DND-41 (cell line): Measurements from ENCODE around the gene INPP4A.
A peak's percentile ranks its signal among the peaks of the same experiment; 100 is the strongest.

ENCODE experiments used
- ATAC-seq: fragments of 200-7000 bp; cut with Tn5 transposase; 3 replicates; pipeline ENCODE4 v1.9.1; 2021; ENCODE audit warnings: low read depth; ENCODE audit not compliant: insufficient read depth
- DNase-seq: peaks from one replicate; pipeline ENCODE4 v3.0.0-alpha.2; 2020
- H2AFZ ChIP-seq: 2 replicates; pipeline ENCODE4 v1.6.0; 2012; ENCODE audit warnings: low read depth, low read length
- H3K27ac ChIP-seq: 2 replicates; pipeline ENCODE4 v1.5.1; 2012; ENCODE audit warnings: low read length, inconsistent platforms
- H3K27me3 ChIP-seq: fragments of 200-600 bp; sonication (generic); 2 replicates; pipeline ENCODE4 v1.6.0; 2012; ENCODE audit warnings: low read length, mild to moderate bottlenecking, inconsistent platforms; ENCODE audit not compliant: insufficient read depth, poor library complexity
- H3K36me3 ChIP-seq: 2 replicates; pipeline ENCODE4 v1.5.1; 2012; ENCODE audit warnings: low read length, inconsistent platforms; ENCODE audit not compliant: insufficient read depth
- H3K4me1 ChIP-seq: 2 replicates; pipeline ENCODE4 v1.5.1; 2012; ENCODE audit warnings: mild to moderate bottlenecking, low read length; ENCODE audit not compliant: insufficient read depth
- H3K4me2 ChIP-seq: 2 replicates; pipeline ENCODE4 v1.6.0; 2012; ENCODE audit warnings: mild to moderate bottlenecking, moderate library complexity, low read length, inconsistent platforms; ENCODE audit not compliant: insufficient read depth
- H3K4me3 ChIP-seq, 2 experiments: fragments of 200-600 bp in 1 of 2; shearing (Covaris generic) in 1 of 2; 2 replicates each; pipeline ENCODE4 v1.5.1; 2012 to 2016; ENCODE audit warnings: inconsistent platforms in 2 of 2, low read length in 2 of 2, mild to moderate bottlenecking in 2 of 2, low read depth in 1 of 2, moderate library complexity in 1 of 2
- H3K79me2 ChIP-seq: 2 replicates; pipeline ENCODE4 v1.6.0; 2012; ENCODE audit warnings: low read length, inconsistent platforms; ENCODE audit not compliant: insufficient read depth
- H3K9ac ChIP-seq: 2 replicates; pipeline ENCODE4 v1.6.0; 2012; ENCODE audit warnings: low read depth, mild to moderate bottlenecking, inconsistent platforms, low read length, moderate library complexity
- H3K9me3 ChIP-seq: 2 replicates; pipeline ENCODE4 v1.5.1; 2012; ENCODE audit warnings: low read length, moderate library complexity, mild to moderate bottlenecking, inconsistent platforms; ENCODE audit not compliant: insufficient read depth, severe bottlenecking
- H4K20me1 ChIP-seq: 2 replicates; pipeline ENCODE4 v1.6.0; 2012; ENCODE audit warnings: low read length; ENCODE audit not compliant: insufficient read depth
- CTCF ChIP-seq: IDR thresholded peaks from 2 replicates; pipeline ENCODE4 v1.5.1; 2012; ENCODE audit warnings: borderline replicate concordance, low read length, moderate library complexity, mild to moderate bottlenecking; ENCODE audit not compliant: poor library complexity, severe bottlenecking; ENCODE audit errors: extremely low read depth
- EZH2 ChIP-seq: IDR thresholded peaks from 3 replicates; pipeline ENCODE4 v1.6.1; 2012; ENCODE audit warnings: borderline replicate concordance, low read depth, mild to moderate bottlenecking, moderate library complexity, low read length, inconsistent platforms; ENCODE audit not compliant: severe bottlenecking

INPP4A gene

GRCh38 chr2:98444436-98445176 lies at the start of gene INPP4A:
Gene INPP4A (plus strand): TSS chr2:98444858. CDS start chr2:98520049, 75,191 bp downstream.
- Histone ChIP-seq H3K4me2 (peak within 1 kb of the TSS; percentile 94), H3K27me3 (no peaks in the 10 kb centered on the region), H3K9ac (peak within 1 kb of the TSS; percentile 77), H3K27ac (peak within 1 kb of the TSS; percentile 71), H3K4me1 (peaks cover 49% of the 10 kb centered on the region), H4K20me1 (peaks cover 21% of the 10 kb centered on the region; the same call in 1 of the 2 replicates), H3K36me3 (no peaks in the 10 kb centered on the region), H3K9me3 (no peaks in the 10 kb centered on the region), H3K79me2 (peaks cover 44% of the 10 kb centered on the region), H2AFZ (peak within 1 kb of the TSS; percentile 93), H3K4me3 (peak within 1 kb of the TSS; percentile 73 to 77)
- peak; percentile 84 for DNase-seq
- peak; percentile 78 for ATAC-seq
- no peak for TF ChIP-seq EZH2
- TF ChIP-seq CTCF, result no peak

GRCh38 chr2:98395977-98396376 lies 48.7 kb upstream of the INPP4A start:
- Histone ChIP-seq H3K9ac (no peak overlapping the region), H3K4me2 (no peak overlapping the region), H3K27ac (no peak overlapping the region), H4K20me1 (no peaks in the 10 kb centered on the region), H3K4me1 (no peaks in the 10 kb centered on the region), H3K79me2 (no peaks in the 10 kb centered on the region), H3K27me3 (peaks cover 4% of the 10 kb centered on the region), H3K36me3 (no peaks in the 10 kb centered on the region), H3K9me3 (no peaks in the 10 kb centered on the region), H2AFZ (no peak overlapping the region), H3K4me3 (no peak overlapping the region)
- TF ChIP-seq EZH2, result no peak
- no peak for TF ChIP-seq CTCF
- no peak for DNase-seq
- ATAC-seq, result no peak

GRCh38 chr2:98396745-98397355 lies 47.8 kb upstream of the INPP4A start:
- no peaks in the 10 kb centered on the region for H4K20me1 ChIP-seq
- ATAC-seq (no peak), DNase-seq (no peak)
- H3K4me2 ChIP-seq, result no peak overlapping the region
- H3K9me3 ChIP-seq, result no peaks in the 10 kb centered on the region
- no peak overlapping the region for H3K4me3 ChIP-seq
- no peak overlapping the region for H3K9ac ChIP-seq
- H3K27ac ChIP-seq, result no peak overlapping the region
- H3K36me3 ChIP-seq, result no peaks in the 10 kb centered on the region
- TF ChIP-seq CTCF (no peak), EZH2 (no peak)
- H3K27me3 ChIP-seq, result peaks cover 11% of the 10 kb centered on the region
- H2AFZ ChIP-seq, result no peak overlapping the region
- H3K4me1 ChIP-seq, result no peaks in the 10 kb centered on the region
- H3K79me2 ChIP-seq, result no peaks in the 10 kb centered on the region
